ENCODE measurements around the gene METTL25B.

The METTL25B gene

DNA sequence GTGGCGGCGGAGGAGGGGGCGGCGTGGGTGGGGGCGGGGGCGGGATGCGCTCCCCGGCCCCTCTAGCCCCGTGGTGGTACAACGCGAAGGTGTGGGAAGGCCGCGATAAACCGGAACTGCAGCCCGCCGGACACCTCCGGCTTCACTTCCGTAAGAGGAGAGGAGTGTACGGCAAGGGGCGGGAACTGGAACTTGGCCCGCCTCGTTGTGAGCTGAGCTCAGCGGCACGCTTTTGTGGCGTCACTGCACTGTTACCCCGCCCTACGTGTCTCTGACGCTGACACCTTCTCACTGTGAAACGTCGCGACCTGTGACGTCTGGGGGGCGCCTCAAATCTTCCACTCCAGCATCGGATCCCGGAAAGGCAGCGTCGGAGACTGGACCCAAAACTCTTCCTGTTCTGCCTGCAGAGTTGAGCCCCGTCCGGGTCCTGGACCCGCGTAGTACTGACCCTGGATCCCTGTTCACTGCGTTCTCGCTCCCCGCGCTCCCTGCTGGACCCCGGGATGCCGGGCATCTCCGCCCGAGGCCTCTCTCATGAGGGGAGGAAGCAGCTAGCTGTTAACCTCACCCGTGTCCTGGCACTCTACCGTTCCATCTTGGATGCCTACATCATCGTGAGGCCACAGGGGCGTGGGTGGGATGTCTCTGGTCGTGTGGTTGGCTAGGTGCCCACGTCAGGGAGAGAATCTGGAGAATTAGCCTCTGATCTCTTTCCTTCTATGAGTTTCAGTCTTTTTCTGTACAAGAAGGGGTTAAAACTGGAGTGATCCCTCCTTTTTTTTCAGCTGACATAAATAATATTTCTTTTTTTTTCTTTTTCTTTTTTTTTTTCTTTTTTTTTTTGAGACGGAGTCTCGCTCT is 562 bp downstream of the METTL25B start, which contains the start of gene ISG20L2:
ISG20L2 (minus strand) TSS at position 168 of the 864 bp plus-strand sequence. CDS start 1,114 bp downstream, outside the sequence.
- peak; percentile 92 to 93 for DNase-seq

DNA sequence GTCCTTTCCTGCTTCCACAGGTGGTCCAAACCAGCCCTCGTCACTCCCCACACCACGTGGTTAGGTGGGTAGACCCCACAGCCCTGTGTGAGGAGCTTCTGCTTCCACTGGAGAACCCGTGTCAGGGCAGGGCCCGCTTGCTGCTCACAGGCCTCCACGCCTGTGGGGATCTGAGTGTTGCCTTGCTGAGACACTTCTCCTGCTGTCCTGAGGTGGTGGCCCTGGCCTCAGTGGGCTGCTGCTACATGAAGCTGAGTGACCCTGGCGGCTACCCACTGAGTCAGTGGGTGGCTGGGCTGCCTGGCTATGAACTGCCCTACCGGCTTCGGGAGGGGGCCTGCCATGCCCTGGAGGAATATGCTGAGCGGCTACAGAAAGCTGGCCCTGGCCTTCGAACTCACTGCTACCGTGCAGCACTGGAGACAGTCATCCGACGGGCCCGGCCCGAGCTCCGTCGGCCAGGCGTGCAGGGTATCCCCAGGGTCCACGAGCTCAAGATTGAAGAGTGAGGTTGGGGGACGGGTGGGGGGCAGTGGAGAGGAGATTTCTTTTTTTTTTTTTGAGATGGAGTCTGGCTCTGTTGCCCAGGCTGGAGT is 5.8 kb downstream of the METTL25B start:
- no peak for DNase-seq

DNA sequence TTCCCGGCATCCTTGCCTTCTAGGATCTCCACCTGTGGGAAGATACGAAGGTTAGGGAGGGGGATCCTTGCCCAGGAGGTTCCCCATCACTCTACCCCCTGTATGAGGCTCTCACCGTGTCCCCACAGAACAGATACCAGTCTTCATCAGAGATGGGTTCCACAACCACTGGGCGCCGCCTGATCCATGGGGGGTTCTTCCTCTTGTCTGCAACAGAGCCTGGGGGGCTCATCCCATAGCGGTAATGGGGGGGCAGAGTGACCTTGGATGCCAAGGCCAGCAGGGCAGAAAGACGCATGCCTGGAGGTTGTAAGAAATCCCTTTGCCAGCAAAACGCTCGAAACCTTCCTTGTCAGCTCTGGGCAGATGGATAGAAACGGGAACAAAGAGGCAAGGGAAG is 10.1 kb downstream of the METTL25B start:
- DNase-seq: no peak

DNA sequence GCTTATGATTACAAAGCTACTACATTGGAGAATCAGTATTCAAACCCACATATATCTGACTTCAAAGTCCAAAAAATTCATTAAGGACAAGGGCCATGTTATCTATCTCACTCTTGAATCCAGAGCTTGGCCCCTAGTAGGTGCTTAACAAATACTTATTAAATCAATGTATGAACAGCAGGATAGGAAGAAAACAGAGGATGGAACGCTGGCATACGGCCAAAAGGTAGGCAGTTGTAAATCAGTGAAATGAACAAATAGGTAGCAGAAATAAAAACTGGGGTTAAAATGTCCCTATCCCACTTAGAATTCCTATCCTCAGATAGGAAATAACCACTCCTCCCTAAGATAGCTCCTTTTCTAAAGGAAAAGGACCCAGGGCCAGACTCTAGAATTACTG is 10.6 kb downstream of the METTL25B start:
- DNase-seq: no peak

DNA sequence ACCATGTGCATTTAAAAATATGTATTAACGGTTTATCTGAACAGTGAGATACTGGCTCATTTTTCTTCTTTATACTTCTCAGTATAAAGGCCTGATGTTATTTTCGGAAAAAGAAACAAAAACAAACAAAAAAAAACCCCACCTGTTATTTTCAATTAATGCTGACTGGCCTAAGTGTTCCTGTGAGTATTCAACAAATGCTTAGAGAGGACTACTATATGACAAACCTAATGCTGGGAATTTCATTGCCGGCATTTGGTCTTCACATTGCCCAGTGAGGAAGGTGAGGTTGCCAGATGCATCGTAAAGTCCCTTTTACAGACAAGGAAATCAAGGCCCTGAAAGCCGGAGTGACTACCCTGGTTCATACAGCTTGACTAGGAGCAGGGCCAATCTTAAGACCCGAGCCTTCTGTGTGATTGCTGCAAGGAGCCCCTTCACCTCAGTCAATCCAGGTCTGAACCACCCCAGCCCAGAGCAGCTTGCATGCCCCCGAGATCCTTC is 12.0 kb downstream of the METTL25B start:
- peak in 1 of 2 experiments; percentile 12 for DNase-seq

DNA sequence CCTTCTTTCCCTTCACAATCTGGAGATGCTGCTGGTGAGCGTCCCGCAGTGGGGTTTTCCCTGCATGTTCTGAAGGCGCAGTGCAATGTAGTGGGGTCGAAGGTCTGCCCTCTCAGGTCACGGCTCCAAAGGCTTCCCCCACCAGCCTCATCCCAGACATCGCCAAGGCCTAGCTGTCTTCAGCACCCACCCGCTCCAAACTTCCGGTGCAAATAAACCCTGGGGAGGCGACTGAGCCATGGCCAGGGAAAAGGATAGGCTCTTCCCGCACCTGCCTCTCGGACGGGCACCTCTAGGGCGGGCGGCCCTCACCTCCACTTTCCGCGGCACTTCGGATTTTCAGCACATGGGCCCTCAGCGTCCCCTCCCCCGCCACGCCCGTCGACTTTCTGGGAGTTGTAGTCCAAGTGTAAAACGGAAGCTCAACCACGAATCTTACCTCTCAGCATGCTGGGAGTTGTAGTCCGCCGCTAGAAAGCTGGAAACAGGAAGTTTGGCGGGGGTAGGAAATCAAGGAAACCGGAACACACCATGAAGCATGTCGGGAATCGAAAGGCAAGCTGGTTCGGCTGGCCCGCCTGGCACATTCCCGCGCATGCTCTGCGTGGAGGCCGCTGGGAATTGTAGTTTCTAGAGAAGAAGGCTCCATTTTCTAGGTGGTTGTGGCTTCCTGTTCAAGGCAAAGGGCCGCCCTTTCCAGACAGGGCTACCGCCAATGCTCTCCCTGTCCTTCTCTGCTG is 12.6 kb downstream of the METTL25B start, which contains the start of gene MRPL24:
MRPL24 (minus strand) TSS at position 348 of the 740 bp plus-strand sequence. CDS start 2,384 bp downstream, outside the sequence.
- DNase-seq: peak; percentile 99

DNA sequence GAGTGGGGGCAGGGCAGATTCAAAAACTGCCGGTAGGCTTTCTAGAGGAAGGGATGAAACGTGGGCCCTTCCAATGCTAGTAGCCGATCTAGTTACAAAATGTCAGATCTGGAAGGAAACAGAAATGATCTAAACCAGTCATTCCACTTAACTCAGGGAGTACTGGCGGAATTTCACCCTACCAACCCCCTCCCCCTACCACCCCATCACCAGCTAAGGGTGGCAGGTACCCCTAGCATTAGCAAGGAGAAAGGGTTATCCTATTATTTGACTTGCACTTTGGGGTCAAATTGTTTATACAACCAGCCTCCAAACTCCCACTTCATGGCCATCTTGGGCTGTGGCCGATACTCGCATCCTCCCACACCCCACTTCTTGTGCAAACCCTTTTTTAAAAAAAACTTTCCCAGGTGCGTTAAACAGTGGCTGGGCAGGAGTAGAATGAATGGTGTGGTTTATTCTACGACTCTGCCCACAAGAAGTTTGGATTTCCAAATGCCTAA is 13.3 kb downstream of the METTL25B start:
- DNase-seq: no peak

DNA sequence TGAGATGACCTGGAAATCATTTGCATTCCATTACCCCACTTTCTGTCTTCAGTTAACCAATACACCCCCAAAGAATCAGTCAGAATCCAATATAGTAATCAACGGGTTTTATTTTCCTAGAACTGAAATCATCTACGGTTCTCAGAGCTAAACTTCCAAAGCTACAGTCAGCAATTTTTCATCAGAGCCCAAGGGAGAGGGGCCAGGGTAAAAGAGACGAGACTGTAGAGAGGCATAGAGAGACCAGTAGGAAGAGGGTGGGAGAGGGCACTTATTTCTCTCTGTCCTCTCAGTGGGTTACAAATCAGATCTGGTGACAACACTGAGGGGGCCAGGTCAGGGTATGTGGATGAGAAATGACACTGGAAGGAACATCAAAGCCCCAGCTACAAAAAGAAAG is 13.7 kb downstream of the METTL25B start:
- DNase-seq: no peak

DNA sequence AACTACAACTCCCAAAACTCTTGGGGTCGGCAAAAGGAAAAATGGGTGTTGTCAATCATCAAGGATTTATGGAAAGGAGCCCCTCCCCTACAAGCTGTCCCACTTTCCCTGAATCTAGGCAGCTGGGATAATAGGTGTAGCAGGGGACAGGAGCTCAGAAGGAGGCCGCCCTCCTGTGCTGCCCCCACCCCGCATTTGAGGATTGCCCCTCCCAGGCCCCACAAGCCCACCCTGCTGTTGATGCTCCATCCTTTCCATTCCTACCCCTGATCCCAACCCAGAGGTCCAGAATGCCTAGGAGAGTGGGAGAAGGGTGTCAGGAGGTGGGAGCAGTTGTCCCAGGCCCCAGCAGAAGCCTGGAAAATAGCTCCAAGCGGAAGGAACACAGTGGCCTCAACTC is 14.5 kb downstream of the METTL25B start:
- DNase-seq: no peak

DNA sequence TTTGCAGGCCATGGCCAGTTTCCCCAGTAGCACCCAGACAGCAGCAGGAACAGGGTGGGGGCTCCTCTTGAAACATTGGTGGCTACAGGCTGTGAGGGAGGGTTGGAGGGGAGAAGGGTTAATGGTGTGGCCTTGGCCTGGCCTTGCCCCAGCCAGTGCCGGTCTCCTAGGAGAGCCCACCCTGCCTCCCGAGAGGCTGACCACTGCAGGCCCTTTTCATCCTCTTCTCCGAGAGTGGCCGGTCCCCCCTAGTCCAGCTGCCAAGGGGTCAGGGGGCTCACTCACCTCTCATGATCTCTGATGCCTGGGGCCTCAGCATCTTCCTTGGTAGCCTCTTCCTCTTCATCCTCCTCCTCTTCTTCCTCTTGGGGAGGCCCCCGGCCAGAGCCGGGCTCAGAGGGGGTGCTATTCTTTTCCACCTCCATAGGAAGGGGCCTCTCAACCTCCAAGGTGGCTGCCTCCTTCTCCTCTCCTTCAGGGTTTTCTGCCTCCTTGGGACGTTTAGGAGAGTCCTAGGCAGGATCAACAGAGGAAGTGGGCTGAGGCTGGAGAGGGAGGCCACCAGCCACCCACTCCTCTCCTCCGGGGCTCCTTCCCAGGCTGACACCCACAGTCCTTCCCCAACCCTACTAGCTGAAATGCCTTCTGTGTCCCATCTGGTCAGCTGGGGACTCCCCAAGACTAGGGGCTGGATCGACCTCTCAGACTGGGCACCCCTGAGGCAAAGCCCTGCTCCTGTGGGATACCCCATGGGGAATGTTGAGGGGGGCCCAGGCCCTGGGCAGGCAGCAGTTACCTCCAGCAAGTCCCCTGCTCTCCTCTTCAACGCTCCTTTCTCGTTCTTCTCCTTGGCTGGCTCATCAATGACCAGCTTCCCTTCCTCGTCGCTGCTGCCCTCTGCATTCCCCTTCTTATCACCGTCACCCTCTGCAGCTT is 15.4 kb downstream of the METTL25B start:
- DNase-seq: no peak

DNA sequence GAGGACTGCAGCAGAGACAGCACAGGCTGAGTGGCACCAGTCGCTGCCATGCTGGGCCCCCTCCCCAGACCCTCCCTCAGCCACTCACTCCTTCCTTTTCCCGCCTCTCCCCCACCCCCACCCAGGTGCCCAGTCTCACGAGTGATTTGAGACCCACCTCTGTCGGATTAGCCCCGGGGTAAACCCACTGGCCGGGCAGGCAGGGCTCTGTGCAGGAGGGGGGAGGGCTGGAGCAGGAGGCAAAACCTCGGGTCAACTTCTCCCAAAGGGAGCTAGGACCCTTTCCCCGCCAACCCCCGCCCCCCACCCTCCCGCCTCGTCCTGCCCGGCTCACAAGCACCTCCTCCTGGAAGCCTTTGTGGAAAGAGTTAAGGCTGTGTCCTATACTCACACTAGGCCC is 16.1 kb downstream of the METTL25B start:
- no peak for DNase-seq

DNA sequence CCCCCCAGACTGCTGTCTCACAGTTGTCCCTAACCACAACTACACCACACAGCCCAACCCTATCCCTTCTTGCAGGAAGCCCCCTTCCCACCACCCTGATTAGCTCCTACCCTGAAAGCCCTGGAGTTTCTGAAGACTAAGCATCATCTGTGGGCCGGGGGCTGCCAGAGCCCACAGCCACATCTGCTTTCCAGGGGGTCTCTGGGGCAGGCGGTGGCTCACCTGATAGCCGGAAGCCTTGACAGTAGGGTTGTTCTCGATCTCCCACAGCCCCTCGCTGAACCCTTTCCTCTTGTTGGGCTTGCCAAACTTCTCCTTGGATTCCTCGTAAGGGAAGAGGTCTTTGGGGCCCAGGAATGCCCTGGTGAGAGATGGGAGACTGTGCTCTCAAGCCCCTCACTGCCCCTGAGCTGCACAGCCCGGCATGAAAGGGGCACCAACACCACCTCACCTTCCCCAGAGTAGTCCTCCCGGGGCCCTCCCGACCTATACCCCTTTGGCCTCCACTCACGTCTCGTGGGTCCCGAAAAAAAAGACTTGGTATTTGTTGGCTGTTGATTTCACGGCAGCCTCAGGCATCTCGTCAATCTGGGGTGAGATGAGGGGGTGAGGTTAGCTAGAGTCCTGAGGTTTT is 16.6 kb downstream of the METTL25B start:
- DNase-seq: no peak

DNA sequence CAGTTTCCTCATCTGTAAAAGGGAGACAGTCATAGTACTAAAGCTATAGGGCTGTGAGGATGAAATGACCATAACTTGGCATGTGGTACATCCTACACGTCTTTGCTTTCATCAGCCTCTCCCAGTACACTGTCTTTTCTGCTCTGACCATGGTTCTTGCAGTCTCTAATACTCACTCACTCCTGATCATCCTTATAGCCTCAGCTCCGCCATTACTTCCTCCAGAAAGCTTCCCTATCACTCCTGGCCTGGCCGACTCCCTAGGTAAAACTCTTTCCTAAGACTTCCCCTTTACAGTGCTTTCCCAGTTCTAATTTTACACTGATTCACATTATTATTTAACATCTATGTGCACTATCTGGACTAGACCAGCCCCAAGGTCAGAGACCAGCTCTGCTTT is 17.6 kb downstream of the METTL25B start:
- no peak for DNase-seq

DNA sequence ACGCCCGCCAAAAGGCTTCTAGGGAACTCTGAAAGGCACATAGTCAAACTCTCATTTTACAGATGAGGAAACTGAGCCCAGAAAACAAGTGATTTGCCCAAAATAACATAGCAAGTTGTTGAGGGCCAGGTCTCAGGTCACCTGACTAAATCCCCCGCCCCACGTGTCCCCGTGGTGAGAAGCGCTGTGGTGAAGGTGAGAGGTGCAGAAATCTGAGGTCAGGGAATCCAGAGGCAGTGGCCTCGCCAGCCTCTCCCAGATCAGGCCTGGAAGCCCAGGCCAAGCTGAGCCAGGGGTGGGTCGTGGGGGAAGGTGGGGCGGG is 18.1 kb downstream of the METTL25B start:
- DNase-seq: no peak

DNA sequence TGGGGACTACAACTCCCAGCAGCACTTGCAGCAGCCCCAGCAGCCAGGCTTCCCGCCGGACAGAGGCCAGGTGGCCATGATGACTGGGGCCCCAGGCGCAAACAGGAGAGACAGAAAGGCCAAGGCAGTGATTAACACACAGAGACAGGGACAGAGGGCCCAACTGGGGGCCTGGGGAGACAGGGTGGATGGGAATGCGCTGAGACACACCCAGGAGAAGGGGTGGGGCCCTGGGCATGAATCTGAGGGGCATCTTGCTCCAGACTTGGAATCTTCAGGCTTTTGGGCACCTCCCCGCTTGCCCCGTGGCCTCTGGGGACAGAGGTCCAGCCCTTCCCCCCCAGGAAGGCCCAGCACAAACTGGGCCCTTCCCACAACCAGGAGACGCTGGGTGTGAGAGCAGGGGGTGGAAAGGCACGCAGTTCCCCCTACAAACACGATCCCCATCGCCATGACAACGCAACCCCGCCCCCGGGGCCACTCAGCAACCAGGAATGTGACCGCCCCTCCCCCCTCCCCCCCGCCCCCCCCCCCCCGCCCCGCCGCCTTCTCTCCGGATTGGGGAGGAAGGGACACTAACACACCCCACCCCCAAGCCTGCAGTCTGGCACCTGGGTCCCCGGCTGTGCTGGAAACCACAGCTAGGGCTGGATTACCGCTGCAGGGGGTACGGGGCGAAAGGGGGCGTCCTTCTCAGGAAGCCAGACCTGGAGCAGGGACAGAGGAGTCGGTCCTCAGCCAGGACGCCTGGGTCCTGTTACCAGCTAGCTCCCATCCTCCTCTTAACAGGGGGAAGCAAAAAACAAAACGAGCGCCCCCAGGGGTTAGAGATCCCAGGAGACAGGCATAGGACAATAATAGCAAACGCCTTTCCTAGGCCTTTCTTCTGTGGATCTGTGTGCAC is 18.7 kb downstream of the METTL25B start:
- DNase-seq: no peak

DNA sequence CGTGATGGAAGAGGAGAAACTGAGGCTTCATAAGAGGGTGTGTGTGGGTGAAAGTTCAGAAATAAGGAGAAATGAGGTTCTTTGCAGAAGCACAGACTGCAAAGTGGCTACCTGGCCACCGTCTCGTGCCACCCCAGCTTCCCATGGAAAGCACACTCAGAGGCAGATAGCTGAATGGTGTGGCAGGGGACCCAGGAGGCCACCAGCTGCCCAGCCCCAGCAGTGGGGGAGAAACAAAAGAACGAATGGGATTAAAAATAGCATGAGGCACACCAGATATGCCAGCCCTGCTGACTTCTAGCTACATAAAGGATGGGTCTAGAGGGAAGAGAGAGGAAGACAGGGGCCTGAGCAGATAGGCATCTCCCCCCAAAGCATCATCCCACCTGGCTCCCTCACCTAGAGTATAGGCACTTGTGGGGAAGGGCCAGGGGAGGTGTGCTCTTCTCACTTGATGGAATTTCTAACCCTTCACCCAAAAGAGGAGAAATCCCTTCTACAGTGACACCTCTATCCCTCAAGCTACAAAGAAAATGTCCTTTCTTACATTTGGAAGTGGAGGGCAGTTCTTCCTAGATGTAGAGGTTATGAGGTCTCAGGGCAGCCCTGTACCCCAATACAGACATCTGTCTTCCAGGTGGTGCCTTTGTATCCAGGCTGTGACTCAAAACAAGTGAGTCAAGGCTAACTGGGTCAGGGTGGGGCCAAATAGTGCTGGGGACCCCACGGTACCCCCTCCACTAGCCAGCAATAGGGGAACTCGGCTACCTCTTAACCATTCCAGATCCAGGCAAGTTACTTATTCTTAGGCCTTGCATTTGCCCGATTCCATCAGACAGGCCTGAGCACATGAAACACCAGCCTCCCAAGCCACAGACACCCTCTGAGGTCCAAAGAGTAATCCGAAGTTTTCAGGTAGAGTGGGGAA is 19.7 kb downstream of the METTL25B start:
- no peak for DNase-seq

DNA sequence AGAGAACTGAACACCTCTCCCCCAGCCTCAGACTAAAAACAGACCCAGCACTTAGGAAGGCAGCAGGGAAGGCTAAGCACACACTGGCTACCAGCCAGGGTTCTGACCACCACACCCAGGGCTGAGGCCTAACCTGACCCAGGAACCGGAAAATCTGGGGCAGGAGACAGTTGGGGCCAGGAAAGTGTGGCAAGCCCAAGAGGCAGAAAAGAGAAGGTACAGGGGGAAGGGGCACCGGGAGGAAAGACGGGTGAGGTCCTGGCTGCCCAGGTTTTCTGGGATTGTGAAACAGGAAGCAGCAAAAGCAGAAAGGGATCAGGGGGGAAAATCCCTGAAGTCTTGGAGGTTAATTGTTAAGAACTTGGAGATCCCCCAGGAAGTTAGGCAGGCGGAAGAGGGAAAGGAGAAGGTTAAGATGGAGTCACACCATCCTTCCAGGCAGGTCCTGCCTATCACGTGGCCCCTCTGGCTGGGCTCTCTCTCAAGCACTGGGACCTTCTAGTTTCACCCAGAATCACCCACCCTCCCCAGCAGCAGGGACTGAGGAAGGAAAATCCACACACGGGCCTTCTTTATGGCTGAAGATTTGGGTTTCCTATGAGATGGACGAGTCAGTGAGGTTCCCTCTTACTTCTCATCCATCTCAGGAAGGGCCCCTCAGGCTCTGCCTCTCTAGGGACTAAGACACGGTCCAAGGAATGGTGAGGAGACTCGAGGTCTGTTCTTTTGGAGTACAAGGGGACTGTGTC is 20.6 kb downstream of the METTL25B start:
- DNase-seq: peak; percentile 75 to 82

DNA sequence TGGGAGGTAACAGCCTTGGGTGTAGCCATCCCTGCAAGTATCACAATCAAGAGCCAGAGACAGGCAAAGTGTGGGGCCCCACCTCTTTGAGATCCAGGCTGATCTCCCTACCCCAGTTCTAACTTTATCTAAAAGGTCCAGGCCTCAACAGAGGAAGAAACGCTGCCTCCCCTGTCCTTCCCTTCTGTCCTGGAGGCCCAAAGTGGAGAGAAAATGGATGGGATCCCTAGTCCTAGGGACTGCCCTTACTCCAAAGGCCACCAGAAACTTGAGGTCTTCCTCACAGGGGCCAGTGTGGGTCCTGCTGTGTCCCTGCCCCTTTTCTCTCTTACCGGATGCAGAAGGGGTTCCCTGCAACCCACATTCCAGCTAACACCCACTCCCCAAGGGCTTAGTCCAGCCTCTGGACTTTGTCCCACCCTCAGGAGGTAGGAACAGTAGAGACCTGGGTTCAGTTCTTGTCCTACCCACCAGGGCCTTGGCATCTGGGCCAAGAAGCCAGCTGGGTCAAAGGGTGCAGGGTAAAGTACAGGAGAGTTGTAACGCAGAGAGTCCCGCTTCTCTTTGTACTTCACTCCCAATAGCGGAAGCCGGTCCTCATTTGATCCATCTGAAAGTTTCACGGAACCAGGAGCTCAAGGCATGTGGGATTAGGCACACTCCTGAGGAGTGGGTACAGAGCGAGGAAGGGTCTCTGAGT is 21.3 kb downstream of the METTL25B start:
- DNase-seq: no peak
